NCI-H2196 (cell line): ENCODE measurements around the gene GNL2.

Experiments used
- DNase-seq: peaks from one replicate; lab custom pipeline; 2025; ENCODE audit not compliant: unreplicated experiment; lab: John Stamatoyannopoulos, UW

The GNL2 gene

GRCh38 chr1:37517569-37517968 lies 78.2 kb downstream of the GNL2 start:
- DNase-seq = no peak
